ENCODE results near the gene VPREB3. TPM values are rescaled to one million over a fixed set of nuclear protein-coding genes. Genes with fewer than 3 reads are reported as not detected.

Gene VPREB3
- polyA plus RNA-seq, 4 donors = 0.69 to 1.3 (median 0.78) TPM

GRCh38 chr22:23704829-23705228 lies 49.4 kb downstream of the VPREB3 start:
- DNase-seq (ENCODE audit: low read depth in 4 of 4, low spot score in 3 of 4) = no peak

GRCh38 chr22:23704062-23704461 lies 50.2 kb downstream of the VPREB3 start:
- no peak for DNase-seq (ENCODE audit: low read depth in 4 of 4, low spot score in 3 of 4)

Other genes starting within 250 kb of the VPREB3 start
- gene IGLL1, start 174.1 kb downstream of the VPREB3 start, polyA plus RNA-seq (ENCODE audit: insufficient read length in 4 of 4) = 1 to 10 TPM in 1 of 4 donors, under 1 TPM in 3; 0.49 to 1.6 (median 0.74) TPM
- 1 to 10 TPM; 1.1 to 2.8 (median 2.3) TPM for gene DRICH1, start 122.1 kb downstream of the VPREB3 start, polyA plus RNA-seq (ENCODE audit: insufficient read length in 4 of 4)
- 1 to 10 TPM; 1.8 to 3.1 (median 2.1) TPM for gene RGL4, start 63.4 kb downstream of the VPREB3 start, polyA plus RNA-seq (ENCODE audit: insufficient read length in 4 of 4)
- 1 to 10 TPM; 5.0 to 5.8 (median 5.5) TPM for gene ZNF70, start 3.3 kb downstream of the VPREB3 start, polyA plus RNA-seq (ENCODE audit: insufficient read length in 4 of 4)
- gene C22orf15, start 8.6 kb upstream of the VPREB3 start, polyA plus RNA-seq (ENCODE audit: insufficient read length in 4 of 4) = 1 to 10 TPM; 2.3 to 3.5 (median 2.5) TPM
- gene CHCHD10, start 13.5 kb upstream of the VPREB3 start, polyA plus RNA-seq (ENCODE audit: insufficient read length in 4 of 4) = 10 to 100 TPM; 79.3 to 96.3 (median 83.1) TPM
- 10 to 100 TPM; 12.1 to 25.4 (median 19.8) TPM for gene MMP11, start 18.4 kb upstream of the VPREB3 start, polyA plus RNA-seq (ENCODE audit: insufficient read length in 4 of 4)
- gene SMARCB1, start 32.5 kb upstream of the VPREB3 start, polyA plus RNA-seq (ENCODE audit: insufficient read length in 4 of 4) = 100 to 1,000 TPM; 193 to 206 (median 194) TPM
- 1 to 10 TPM; 3.6 to 6.1 (median 4.7) TPM for gene DERL3, start 84.6 kb upstream of the VPREB3 start, polyA plus RNA-seq (ENCODE audit: insufficient read length in 4 of 4)
- gene SLC2A11, start 103.5 kb upstream of the VPREB3 start, polyA plus RNA-seq (ENCODE audit: insufficient read length in 4 of 4) = 10 to 100 TPM; 24.9 to 32.9 (median 27.7) TPM
- gene MIF, start 140.0 kb upstream of the VPREB3 start, polyA plus RNA-seq (ENCODE audit: insufficient read length in 4 of 4) = 100 to 1,000 TPM; 174 to 366 (median 191) TPM
- 10 to 100 TPM in 2 of 4 donors, 1 to 10 TPM in 2; 4.5 to 22.4 (median 12.6) TPM for gene GSTT2B, start 206.8 kb upstream of the VPREB3 start, polyA plus RNA-seq (ENCODE audit: insufficient read length in 4 of 4)
- gene DDTL, start 212.5 kb upstream of the VPREB3 start, polyA plus RNA-seq (ENCODE audit: insufficient read length in 4 of 4) = 1 to 10 TPM; 6.3 to 7.9 (median 6.9) TPM
- gene DDT, start 220.0 kb upstream of the VPREB3 start, polyA plus RNA-seq (ENCODE audit: insufficient read length in 4 of 4) = 10 to 100 TPM; 59.3 to 95.8 (median 66.4) TPM
- 1 to 10 TPM in 2 of 4 donors, under 1 TPM in 2; 0.61 to 2.6 (median 1.3) TPM for gene GSTT2, start 225.7 kb upstream of the VPREB3 start, polyA plus RNA-seq (ENCODE audit: insufficient read length in 4 of 4)

Measured in right renal pelvis (tissue), 4 donors.